HepG2 (cell line): ENCODE data around the gene PIGV. TPM values are rescaled to one million over a fixed set of nuclear protein-coding genes. Genes with fewer than 3 reads are reported as not detected.

Source experiments
- ATF7 ChIP-seq, 2 experiments: fragments of 450-650 bp in 1 of 2; sonication (generic) in 1 of 2; formaldehyde crosslinking in 1 of 2; IDR thresholded peaks; 2 replicates each; pipeline versions ENCODE4 v1.4.0 to v1.6.1; 2016 to 2020; ENCODE audit warnings: antibody characterized with exemption in 1 of 2, mild to moderate bottlenecking in 1 of 2, missing genetic modification reagents in 1 of 2
- CBX1 ChIP-seq: IDR thresholded peaks from one replicate; pipeline ENCODE4 v1.6.1; 2016; ENCODE audit warnings: antibody characterized with exemption, low read depth
- CEBPB ChIP-seq: IDR thresholded peaks from 2 replicates; pipeline ENCODE4 v1.6.1; 2011; ENCODE audit warnings: low read depth, low read length, improper control_type of control experiment, borderline replicate concordance
- FOXO1 ChIP-seq: sonication (generic); formaldehyde crosslinking; IDR thresholded peaks from 2 replicates; pipeline ENCODE4 v1.4.0; 2020; ENCODE audit warnings: missing genetic modification reagents
- HNRNPLL ChIP-seq: fragments of 200-400 bp; formaldehyde crosslinking; IDR thresholded peaks from 2 replicates; pipeline ENCODE4 v1.6.1; 2017; ENCODE audit warnings: mild to moderate bottlenecking, low read depth, low read length; ENCODE audit not compliant: poor library complexity, severe bottlenecking
- MAZ ChIP-seq, 2 experiments: sonication (generic) in 1 of 2; formaldehyde crosslinking in 1 of 2; IDR thresholded peaks; 2 replicates each; pipeline versions ENCODE4 v1.5.0 to v1.6.1; 2012 to 2020; ENCODE audit warnings: low read depth in 2 of 2, mild to moderate bottlenecking in 2 of 2, borderline replicate concordance in 1 of 2, improper control_type of control experiment in 1 of 2, low read length in 1 of 2, missing genetic modification reagents in 1 of 2, moderate library complexity in 1 of 2
- MLLT10 ChIP-seq: sonication (generic); formaldehyde crosslinking; IDR thresholded peaks from 2 replicates; pipeline ENCODE4 v1.4.0; 2020; ENCODE audit warnings: missing genetic modification reagents
- MYC ChIP-seq: sonication (generic); formaldehyde crosslinking; IDR thresholded peaks from 2 replicates; pipeline ENCODE4 v1.9.0; 2021; ENCODE audit warnings: missing genetic modification reagents, borderline replicate concordance
- MZF1 ChIP-seq: sonication (generic); formaldehyde crosslinking; IDR thresholded peaks from 2 replicates; pipeline ENCODE4 v1.8.1; 2023; ENCODE audit warnings: mild to moderate bottlenecking, missing genetic modification reagents, borderline replicate concordance
- NBN ChIP-seq: fragments of 450-650 bp; conservative IDR thresholded peaks from 2 replicates; pipeline ENCODE4 v1.6.1; 2017
- TRIM24 ChIP-seq: sonication (generic); formaldehyde crosslinking; IDR thresholded peaks from 2 replicates; pipeline ENCODE4 v1.8.0; 2022; ENCODE audit warnings: mild to moderate bottlenecking, missing genetic modification reagents
- XRCC5 ChIP-seq: fragments of 200-400 bp; formaldehyde crosslinking; optimal IDR thresholded peaks from 2 replicates; pipeline ENCODE3; 2017; ENCODE audit warnings: mild to moderate bottlenecking, low read length
- ZBTB7A ChIP-seq: sonication (generic); formaldehyde crosslinking; IDR thresholded peaks from 2 replicates; pipeline ENCODE4 v1.8.0; 2022; ENCODE audit warnings: mild to moderate bottlenecking, missing genetic modification reagents
- ZKSCAN1 ChIP-seq: fragments of 150-350 bp; IDR thresholded peaks from 2 replicates; pipeline ENCODE4 v1.6.1; 2014; ENCODE audit warnings: low read length
- ZNF280B ChIP-seq: sonication (generic); formaldehyde crosslinking; IDR thresholded peaks from 2 replicates; pipeline ENCODE4 v1.5.0; 2020; ENCODE audit warnings: missing genetic modification reagents, mild to moderate bottlenecking, borderline replicate concordance
- ZNF431 ChIP-seq: sonication (generic); formaldehyde crosslinking; IDR thresholded peaks from 2 replicates; pipeline ENCODE4 v1.9.0; 2022; ENCODE audit warnings: missing genetic modification reagents, low read depth, mild to moderate bottlenecking, borderline replicate concordance
- ZNF747 ChIP-seq: sonication (generic); formaldehyde crosslinking; IDR thresholded peaks from 2 replicates; pipeline ENCODE4 v1.8.1; 2023; ENCODE audit warnings: missing genetic modification reagents, mild to moderate bottlenecking, borderline replicate concordance
- ZNF816 ChIP-seq: sonication (generic); formaldehyde crosslinking; IDR thresholded peaks from 2 replicates; pipeline ENCODE4 v1.8.0; 2022; ENCODE audit warnings: missing genetic modification reagents, mild to moderate bottlenecking, borderline replicate concordance
- polyA plus RNA-seq, 8 experiments: library from polyadenylated mRNA; depleted of rRNA in 3 of 8; stranded (reverse) in 7 of 8; unstranded in 1 of 8; fragments of >200 nt; fragmentation: Illumina TruSeq in 4 of 8; extraction: Trizol in 4 of 8; gene quantifications; 2 replicates each; pipeline versions ENCODE4 v1.2.1 to v1.2.3, GENCODE V29; 2011 to 2016; ENCODE audit warnings: low read depth in 4 of 8, missing spikeins in 1 of 8, mixed read lengths in 1 of 8; ENCODE audit not compliant: insufficient read depth in 1 of 8
- total RNA-seq, 5 experiments: library from RNA; depleted of rRNA; stranded (reverse); fragments of >200 nt; fragmentation: Illumina TruSeq; extraction: Trizol; gene quantifications; 2 replicates each; pipeline ENCODE4 v1.2.3, GENCODE V29; 2016; ENCODE audit warnings: low read depth in 1 of 5
- TF ChIP-seq, protein P1 (sequence below): conservative IDR thresholded peaks from 2 replicates; pipeline ENCODE4 v1.6.1; 2018; ENCODE audit warnings: missing genetic modification reagents
- TF ChIP-seq, protein P2 (sequence below): sonication (generic); formaldehyde crosslinking; IDR thresholded peaks from 2 replicates; pipeline ENCODE4 v1.4.0; 2020; ENCODE audit warnings: mild to moderate bottlenecking, missing genetic modification reagents

The PIGV gene
- total and polyA plus RNA-seq, 2 of the 13 experiments (the other 11 are each of a cell fraction or from before 2014, with no cell fraction given), result 13.5 to 22.7 TPM

- TF ChIP-seq ZNF747 (CRISPR knock-in tag) (peak; percentile 57; the same call in 1 of the 2 replicates), MAZ (IDR thresholded peaks at IDR 0.05; ENCODE audit: borderline replicate concordance, low read depth, low read length) (peak; percentile 81; the same call in 1 of the 2 replicates), MAZ (CRISPR knock-in tag; IDR thresholded peaks at IDR 0.05; ENCODE audit: low read depth) (peak; percentile 73), MYC (CRISPR knock-in tag) (0 out of 2 replicates have a peak, but pooled peaks have one; percentile 29), XRCC5 (peak; percentile 46), MLLT10 (CRISPR knock-in tag) (no peak), ZNF431 (peak; percentile 54; the same call in 1 of the 2 replicates), ZNF816 (CRISPR knock-in tag) (no peak), TRIM24 (CRISPR knock-in tag) (no peak), CEBPB (0 out of 2 replicates have a peak, but pooled peaks have one; percentile 8), ZKSCAN1 (no peak), NBN (no peak), ATF7 (IDR thresholded peaks at IDR 0.05) (no peak), ATF7 (CRISPR knock-in tag; IDR thresholded peaks at IDR 0.05) (no peak), ZNF280B (CRISPR knock-in tag) (no peak), MZF1 (CRISPR knock-in tag) (no peak), CBX1 (no peak), ZBTB7A (CRISPR knock-in tag) (no peak), HNRNPLL (no peak), FOXO1 (CRISPR knock-in tag) (0 out of 2 replicates have a peak, but pooled peaks have one; percentile 26)
- TF ChIP-seq, protein P1, sequence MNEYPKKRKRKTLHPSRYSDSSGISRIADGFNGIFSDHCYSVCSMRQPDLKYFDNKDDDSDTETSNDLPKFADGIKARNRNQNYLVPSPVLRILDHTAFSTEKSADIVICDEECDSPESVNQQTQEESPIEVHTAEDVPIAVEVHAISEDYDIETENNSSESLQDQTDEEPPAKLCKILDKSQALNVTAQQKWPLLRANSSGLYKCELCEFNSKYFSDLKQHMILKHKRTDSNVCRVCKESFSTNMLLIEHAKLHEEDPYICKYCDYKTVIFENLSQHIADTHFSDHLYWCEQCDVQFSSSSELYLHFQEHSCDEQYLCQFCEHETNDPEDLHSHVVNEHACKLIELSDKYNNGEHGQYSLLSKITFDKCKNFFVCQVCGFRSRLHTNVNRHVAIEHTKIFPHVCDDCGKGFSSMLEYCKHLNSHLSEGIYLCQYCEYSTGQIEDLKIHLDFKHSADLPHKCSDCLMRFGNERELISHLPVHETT (CRISPR knock-in tag), result 0 out of 2 replicates have a peak, but pooled peaks have one; percentile 11
- TF ChIP-seq, protein P2, sequence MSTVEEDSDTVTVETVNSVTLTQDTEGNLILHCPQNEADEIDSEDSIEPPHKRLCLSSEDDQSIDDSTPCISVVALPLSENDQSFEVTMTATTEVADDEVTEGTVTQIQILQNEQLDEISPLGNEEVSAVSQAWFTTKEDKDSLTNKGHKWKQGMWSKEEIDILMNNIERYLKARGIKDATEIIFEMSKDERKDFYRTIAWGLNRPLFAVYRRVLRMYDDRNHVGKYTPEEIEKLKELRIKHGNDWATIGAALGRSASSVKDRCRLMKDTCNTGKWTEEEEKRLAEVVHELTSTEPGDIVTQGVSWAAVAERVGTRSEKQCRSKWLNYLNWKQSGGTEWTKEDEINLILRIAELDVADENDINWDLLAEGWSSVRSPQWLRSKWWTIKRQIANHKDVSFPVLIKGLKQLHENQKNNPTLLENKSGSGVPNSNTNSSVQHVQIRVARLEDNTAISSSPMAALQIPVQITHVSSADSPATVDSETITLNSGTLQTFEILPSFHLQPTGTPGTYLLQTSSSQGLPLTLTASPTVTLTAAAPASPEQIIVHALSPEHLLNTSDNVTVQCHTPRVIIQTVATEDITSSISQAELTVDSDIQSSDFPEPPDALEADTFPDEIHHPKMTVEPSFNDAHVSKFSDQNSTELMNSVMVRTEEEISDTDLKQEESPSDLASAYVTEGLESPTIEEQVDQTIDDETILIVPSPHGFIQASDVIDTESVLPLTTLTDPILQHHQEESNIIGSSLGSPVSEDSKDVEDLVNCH (CRISPR knock-in tag), result no peak
Observed at GRCh38 chr1:26788836-26789611, 1.3 kb downstream of the PIGV start (continued).
